Lower lobe of right lung (tissue), 2 donors: Measurements from ENCODE around the gene APLN. TPM values are rescaled to one million over a fixed set of nuclear protein-coding genes. Genes with fewer than 3 reads are reported as not detected.
A peak's percentile ranks its signal among the peaks of the same experiment; 100 is the strongest.

Experiments used
- ATAC-seq, 2 donors: fragments of 200-7000 bp; cut with Tn5 transposase; one replicate each; pipeline ENCODE4 v1.9.1; 2020 to 2022; ENCODE audit warnings: mild to moderate bottlenecking in 2 of 2, moderate library complexity in 2 of 2
- DNase-seq: peaks from one replicate; pipeline ENCODE4 v3.0.0-alpha.2; 2020
- H3K27ac ChIP-seq: fragments of 200-600 bp; one replicate; pipeline ENCODE4 v1.8.0; 2022
- H3K27me3 ChIP-seq: fragments of 200-600 bp; one replicate; pipeline ENCODE4 v1.8.0; 2022; ENCODE audit warnings: low read depth
- H3K36me3 ChIP-seq: fragments of 200-600 bp; one replicate; pipeline ENCODE4 v1.8.0; 2022; ENCODE audit warnings: mild to moderate bottlenecking
- H3K4me1 ChIP-seq: fragments of 200-600 bp; one replicate; pipeline ENCODE4 v1.8.0; 2022
- H3K4me3 ChIP-seq: fragments of 200-600 bp; one replicate; pipeline ENCODE4 v1.8.0; 2022; ENCODE audit warnings: mild to moderate bottlenecking
- H3K9me3 ChIP-seq: fragments of 200-600 bp; one replicate; pipeline ENCODE4 v1.8.0; 2022
- CTCF ChIP-seq: fragments of 200-600 bp; IDR thresholded peaks from one replicate; pipeline ENCODE4 v1.8.0; 2022; ENCODE audit warnings: antibody characterized with exemption, mild to moderate bottlenecking
- intact Hi-C: fragments of 100-400 bp; cut with DNase I; formaldehyde crosslinking; loops from one replicate; pipeline ENCODE4 v1.11.0; 2022
- total RNA-seq: library from RNA; stranded (reverse); fragmentation: NEBNext Ultra II Directional; extraction: Animal tissue kit (Norgen Biotek cat#: 25700); gene quantifications from one replicate; pipeline ENCODE4 v1.2.1, GENCODE V29; 2021
- donor health status: DM: no; HTN: yes; CAD: no; lungs with severe emphysema.

APLN gene
- total RNA-seq, 1 donor from 2014 or later = 4.2 TPM

GRCh38 chrX:129641469-129641868 lies 13.3 kb downstream of the APLN start:
- Histone ChIP-seq H3K36me3 (no peaks in the 10 kb centered on the region), H3K4me1 (peaks cover 4% of the 10 kb centered on the region), H3K27ac (no peak overlapping the region), H3K27me3 (no peaks in the 10 kb centered on the region), H3K4me3 (no peak overlapping the region), H3K9me3 (no peaks in the 10 kb centered on the region)
- ATAC-seq = no peak
- no peak for DNase-seq
- TF ChIP-seq CTCF = no peak
- intact Hi-C loops = no loop called here

- DNase-seq = no peak
- no peaks in the 10 kb centered on the region for H3K36me3 ChIP-seq
- TF ChIP-seq CTCF = no peak
- no peaks in the 10 kb centered on the region for H3K27me3 ChIP-seq
- H3K4me1 ChIP-seq = peaks cover 4% of the 10 kb centered on the region
- ATAC-seq = no peak
- no peak overlapping the region for H3K27ac ChIP-seq
- H3K9me3 ChIP-seq = no peaks in the 10 kb centered on the region
- intact Hi-C loops = no loop called here
- no peak overlapping the region for H3K4me3 ChIP-seq
These were observed 14.0 kb downstream of the APLN start for GRCh38 chrX:129640737-129641136.

- Histone ChIP-seq H3K36me3 (no peaks in the 10 kb centered on the region), H3K9me3 (no peaks in the 10 kb centered on the region), H3K27ac (no peak overlapping the region), H3K4me3 (no peak overlapping the region), H3K27me3 (no peaks in the 10 kb centered on the region), H3K4me1 (peaks cover 4% of the 10 kb centered on the region)
- TF ChIP-seq CTCF = no peak
- DNase-seq (no peak), ATAC-seq (no peak)
- intact Hi-C loops = no loop called here
These were observed 15.8 kb downstream of the APLN start for GRCh38 chrX:129638917-129639316.

GRCh38 chrX:129637217-129638109 lies 17.3 kb downstream of the APLN start:
- Histone ChIP-seq H3K27ac (no peak overlapping the region), H3K9me3 (no peaks in the 10 kb centered on the region), H3K27me3 (no peaks in the 10 kb centered on the region), H3K4me3 (no peak overlapping the region), H3K4me1 (peaks cover 1% of the 10 kb centered on the region), H3K36me3 (no peaks in the 10 kb centered on the region)
- intact Hi-C loops = no loop called here
- peak; percentile 89 for TF ChIP-seq CTCF
- ATAC-seq (peak; percentile 72 to 88), DNase-seq (peak; percentile 73)

GRCh38 chrX:129636175-129636681 lies 18.5 kb downstream of the APLN start:
- no peak overlapping the region for H3K4me3 ChIP-seq
- no peaks in the 10 kb centered on the region for H3K9me3 ChIP-seq
- H3K27me3 ChIP-seq = no peaks in the 10 kb centered on the region
- no peaks in the 10 kb centered on the region for H3K4me1 ChIP-seq
- no peak overlapping the region for H3K27ac ChIP-seq
- no peak for TF ChIP-seq CTCF
- no peak for ATAC-seq
- no peak for DNase-seq
- no peaks in the 10 kb centered on the region for H3K36me3 ChIP-seq
- intact Hi-C loops = no loop called here
